HG03097 (cell line): Measurements from ENCODE around the gene KCNAB1.

Experiments used
- ATAC-seq: cut with Tn5 transposase; IDR thresholded peaks from one replicate; pipeline ENCODE4 v1.9.1; 2021; ENCODE audit not compliant: unreplicated experiment, low FRiP score

KCNAB1 gene

DNA sequence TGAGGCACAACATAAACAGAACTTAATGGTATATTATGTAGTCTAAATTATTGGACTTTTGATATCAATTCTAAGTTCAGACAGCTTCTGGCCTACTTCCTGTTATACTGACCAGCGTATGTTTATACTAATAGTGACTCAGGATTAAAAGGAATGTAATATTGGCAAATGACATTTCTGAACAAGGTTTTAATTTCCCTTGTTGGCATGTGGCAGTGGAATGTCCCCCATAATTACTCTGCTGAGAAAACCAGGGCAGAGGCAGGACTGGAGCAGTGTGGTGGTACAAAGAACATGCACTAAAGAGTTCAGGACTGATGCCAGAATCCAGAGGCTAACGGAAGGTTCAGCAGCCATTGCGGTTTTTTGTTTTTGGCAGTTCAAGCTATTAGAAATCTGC lies 184.0 kb downstream of the KCNAB1 start:
- no peak for ATAC-seq

DNA sequence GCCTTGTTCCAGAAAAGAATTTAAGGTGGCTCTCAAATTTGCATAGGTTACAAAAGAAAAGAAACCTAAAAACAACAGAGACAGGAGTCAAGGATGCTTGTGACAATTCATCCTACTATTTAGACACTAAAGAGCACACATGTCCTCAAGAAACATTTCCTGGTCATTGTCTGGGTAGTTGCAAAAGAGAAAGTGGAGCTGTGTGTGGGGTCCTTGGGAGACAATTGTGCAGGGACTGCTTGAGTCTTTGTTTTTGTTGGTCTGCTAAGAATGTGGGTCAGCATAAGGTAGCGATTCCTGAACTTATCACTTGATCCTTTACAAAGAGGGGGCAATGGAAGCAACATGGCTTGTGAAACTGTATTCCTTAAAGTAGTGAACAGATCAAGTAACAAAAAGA lies 185.3 kb downstream of the KCNAB1 start:
- no peak for ATAC-seq

DNA sequence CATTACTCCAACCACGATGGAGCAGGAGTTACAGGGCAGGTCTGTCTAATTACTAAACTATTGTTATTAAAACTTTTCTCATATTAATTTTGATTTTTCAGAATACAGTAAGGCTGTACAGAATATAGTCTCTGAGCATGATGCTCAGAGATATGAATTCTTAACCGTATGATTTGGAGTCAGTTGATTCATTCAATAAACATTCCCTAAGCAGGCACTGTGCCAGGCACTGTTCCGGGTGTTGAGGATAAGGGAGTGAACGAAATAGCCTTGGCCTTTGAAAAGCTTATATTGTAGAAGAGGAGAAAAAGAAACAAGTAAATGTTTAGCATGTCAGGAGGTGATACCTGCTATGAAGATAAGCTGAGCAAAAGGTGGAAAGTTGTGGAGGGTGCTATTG lies 187.3 kb downstream of the KCNAB1 start:
- ATAC-seq = no peak

DNA sequence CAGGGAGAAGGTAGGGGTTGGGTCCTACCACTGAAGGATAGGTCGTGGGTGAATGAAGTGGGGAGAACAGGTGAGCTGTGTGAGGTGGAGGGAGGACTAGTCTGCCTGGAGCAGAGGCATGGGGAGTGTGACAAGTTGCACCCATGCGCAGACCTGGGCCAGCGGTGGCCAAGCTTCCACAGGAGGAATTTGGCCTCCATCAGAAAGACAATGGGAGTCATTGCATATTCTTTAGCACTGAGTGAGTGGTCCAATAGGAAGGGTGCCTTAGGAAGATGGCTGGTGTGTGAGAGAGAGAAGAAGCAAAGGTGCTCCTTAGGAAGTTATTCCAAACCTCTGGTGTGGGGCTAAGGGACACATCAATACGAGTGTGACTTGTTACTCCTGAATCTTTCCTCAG lies 191.1 kb downstream of the KCNAB1 start:
- ATAC-seq = no peak

DNA sequence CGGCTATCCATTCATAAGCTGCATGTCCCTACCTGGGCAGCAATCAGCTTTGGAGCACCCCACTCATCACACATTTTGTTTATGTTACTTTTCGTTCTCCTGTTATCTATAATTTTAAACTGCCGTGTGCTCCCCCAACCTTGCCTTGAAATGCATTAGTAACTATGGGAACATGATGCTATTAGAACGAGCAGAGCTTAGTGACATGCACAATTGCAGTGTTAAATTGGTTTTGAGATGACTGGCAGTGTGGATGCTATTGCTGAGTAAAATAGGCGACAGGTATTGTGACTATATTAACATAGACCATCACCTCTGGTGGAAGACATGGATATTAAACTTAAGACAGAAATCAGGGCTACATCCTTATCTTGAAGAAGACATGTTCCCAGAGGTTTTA lies 191.6 kb downstream of the KCNAB1 start:
- no peak for ATAC-seq

DNA sequence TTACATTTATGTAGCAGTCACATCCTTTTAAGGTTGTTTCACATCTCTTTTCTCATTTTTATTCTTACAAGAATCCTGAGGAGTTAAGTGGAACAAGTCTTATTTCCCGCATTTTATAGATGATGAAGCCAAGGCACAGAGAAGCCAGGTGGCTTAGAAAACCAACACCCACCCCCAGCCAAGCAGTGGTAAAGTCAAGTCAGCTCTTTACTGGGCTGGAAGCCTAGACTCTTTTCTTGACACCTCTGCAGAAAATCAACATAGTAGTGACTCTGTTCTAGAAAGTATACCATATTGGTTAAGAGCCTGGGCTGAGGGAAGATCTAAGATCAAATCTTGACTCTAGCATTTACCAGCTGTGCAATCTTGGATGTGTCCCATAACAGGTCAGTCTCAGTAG lies 195.7 kb downstream of the KCNAB1 start:
- no peak for ATAC-seq

DNA sequence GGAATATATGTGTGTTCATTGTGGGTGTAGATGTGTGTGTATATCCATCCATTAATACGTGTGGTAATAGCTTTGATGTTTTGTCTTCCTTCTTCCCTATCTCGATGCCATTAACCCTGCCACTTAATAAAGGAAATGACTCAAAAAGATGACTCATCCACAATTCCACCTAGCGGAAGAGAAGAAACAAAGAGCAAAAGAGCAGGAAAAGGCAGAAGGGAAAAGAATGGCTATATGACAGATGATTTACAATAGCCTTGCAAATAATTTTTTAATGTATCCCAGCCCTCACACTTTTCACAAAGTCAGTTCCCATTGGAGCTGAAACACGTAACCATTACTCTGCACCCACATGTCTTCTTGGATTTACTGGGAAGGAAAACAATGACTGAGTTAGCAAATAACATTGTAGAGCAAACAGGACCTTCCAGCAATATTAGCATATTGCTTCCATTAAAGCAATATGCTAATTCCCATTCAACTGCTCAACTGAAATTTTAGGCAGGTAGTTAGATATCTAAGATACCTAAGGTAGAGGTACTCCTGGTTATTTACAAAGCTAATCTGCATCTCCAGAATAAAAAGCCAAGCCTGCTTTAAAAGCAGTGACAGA lies 197.2 kb downstream of the KCNAB1 start:
- ATAC-seq = no peak

DNA sequence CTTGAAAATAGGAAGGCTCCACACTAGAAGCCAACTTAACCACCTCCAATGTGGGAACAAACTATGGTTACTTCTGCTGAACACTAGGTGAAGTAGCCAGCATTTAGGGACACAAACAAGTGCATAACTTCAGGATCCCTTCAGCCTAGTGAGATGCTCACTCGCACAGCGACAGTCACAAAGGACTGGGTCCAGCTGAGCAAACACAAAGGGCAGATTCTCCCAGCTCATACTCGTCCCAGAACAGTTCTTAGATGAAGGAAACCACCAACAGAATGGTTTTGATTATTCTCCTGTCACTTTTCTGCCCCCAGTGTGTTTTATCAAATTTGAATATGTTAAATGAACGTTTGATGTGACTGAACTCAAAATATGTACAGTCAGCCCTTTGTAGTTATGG lies 201.6 kb downstream of the KCNAB1 start:
- no peak for ATAC-seq

DNA sequence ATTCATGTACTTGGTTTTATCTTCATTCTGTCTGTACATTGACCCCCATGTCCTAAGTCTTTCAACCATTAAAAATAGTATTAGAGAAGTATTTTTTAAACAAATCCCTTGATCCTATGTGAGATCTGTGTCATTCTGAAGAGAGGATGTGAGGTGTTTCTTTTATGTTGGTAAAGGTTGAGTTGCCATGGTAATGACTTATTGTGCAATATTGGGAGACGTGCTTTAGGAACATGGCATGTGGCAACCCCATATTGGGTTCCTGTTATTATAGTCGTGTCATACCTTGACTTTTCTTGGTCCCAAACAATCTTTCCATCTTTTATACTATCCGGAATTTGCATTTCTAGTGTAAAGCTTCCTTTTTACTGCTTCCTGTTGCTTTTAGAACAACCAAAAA lies 203.1 kb downstream of the KCNAB1 start:
- no peak for ATAC-seq

DNA sequence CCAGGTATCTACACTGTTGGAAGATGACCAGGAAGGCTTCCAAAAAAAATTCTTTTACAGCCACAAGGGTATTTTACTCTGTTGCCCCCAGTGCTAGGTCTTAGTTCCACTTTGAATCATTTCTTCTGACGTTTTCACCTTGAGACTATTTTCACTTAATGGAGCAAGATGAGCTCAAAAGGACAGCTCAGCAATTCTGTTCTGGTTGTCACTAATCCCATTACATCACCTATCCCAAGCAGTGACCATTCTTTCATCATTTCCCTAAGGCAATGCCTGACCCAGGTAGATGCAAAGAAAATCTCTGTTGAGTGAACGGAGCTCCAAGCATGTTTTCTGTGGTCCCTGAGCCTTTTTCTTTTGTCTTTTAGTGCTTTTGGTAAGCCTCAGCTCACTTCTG lies 210.0 kb downstream of the KCNAB1 start:
- ATAC-seq = no peak

DNA sequence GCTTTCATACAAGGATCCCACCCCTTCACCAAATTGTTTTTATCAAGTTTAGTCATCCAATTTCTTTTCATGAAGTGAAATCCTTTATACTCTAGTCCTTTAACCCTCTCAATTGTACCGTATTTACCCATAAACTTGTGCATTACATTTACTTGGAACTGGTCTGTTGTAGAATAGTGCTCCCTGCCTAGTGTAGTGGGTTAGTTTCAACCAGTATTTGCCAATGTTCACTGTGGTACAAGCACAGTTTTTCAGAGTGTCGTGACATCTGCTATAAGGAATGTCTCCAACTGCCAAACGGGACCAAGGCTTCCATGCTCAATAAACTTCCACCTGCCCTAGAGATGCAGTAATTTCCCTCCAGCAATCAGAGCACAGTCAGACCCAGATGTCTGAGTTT lies 211.9 kb downstream of the KCNAB1 start:
- ATAC-seq = no peak

DNA sequence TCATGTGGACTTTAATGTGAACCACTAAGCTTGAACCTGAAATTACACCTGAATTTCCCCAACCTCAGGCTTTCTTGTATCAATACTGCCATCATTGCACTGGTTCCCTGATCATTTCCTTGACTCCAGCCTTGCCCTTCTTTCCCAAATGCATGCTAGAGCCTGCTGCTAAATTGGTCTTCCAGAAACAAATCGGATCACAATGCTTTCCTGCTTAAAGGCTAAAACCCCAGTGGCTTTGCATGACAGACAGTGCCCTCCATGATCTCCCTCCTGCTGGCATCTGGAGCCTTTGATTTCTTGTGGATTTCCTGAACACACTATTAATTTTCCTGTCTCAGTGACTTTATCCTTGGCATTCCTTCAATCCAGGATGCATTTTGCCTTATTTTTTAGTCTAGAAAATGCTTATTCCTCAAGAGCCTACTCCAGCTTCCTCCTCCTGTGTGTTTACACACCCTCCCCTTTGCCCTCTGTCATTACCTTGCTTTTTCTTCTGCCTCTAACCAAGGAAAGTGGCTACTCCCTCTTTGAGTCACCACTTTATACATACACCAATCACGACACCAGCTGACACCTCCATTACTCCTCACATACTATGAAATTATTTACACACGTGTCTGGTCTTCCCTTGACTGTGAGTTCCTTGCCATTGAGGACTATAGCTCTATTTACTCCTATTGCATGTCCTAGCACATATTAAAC lies 214.6 kb downstream of the KCNAB1 start:
- ATAC-seq = no peak

DNA sequence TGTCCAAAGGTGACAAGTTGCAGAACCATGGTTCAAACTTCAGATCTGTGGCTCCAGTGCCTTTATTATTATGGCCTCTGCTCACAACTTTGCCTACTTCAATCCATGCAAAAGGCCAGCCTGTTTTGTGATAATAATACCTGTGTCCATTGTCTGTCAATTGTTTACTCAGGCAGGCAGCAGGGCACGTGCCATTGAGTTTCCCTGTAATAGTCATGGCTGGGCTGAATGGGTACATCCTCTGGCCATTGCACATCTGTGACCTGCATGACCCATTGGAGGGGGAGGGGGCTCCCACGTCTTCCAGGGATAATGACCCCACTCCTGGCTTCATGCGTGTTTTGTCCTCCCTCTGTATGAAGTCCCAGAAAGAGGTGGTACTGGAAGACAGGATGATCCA lies 219.1 kb downstream of the KCNAB1 start:
- ATAC-seq = no peak

DNA sequence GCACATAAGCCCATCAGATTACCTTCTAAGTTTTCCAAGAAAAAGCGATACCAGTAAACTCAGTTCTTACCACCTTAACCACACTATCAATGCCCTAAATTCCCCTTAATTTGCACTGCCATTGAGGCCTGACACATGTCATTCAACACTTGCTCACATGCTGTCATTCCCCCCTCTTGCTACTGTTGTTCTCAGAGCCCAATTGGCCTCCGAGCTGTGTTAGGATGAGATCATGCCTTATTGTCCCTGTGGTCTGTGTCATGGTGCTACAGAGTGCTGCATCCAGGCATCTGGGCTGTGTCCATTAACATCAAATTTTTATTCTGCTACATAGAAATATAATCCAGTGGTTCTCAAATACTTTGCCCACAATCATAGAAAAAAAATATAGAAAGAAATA lies 221.0 kb downstream of the KCNAB1 start:
- ATAC-seq = no peak

DNA sequence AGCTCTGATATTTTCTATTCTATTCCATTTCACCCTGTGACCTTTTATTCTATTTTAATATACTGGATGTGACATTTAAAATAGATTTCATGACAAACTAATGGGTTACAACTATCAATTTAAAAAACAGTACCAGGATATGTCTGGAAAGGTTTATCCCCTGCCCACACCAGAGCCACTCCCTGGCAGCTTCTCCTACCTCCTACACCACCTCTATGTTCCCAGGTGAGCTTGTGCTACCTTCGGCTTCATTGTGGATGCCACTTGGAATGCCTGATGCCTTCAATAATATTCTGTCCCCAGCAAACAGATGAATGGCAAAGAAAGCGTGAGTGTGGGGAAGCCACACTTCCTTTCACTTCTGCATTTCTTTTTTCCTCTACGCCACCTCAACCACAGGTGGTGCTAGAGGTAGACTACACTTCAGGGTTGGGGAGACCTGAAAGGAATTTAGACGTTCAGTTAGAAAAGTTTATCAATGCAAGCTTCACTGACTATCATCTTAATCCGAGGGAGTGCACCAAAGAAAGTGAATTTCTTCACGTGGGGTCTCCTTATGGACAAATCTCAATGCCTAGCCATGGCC lies 221.5 kb downstream of the KCNAB1 start:
- ATAC-seq = peak; percentile 93

DNA sequence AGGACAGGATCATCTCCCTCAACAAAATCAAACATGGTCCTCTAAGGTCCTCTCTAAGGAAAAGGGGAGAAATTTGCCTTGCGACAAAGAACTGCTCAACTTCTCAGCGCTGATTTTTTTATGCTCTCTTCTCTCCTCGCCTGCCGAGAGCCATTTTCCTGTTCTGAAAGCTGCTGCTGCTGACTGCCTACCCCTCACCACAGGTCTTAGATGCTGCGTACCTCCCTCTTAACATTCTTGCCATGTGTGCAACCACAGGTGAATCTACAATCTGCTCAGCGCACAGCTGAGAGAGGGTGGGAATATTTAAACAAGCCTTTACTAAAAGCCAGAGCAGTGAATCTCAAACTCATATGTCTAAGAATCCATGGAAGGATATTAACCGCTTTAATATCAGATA lies 223.8 kb downstream of the KCNAB1 start:
- no peak for ATAC-seq

DNA sequence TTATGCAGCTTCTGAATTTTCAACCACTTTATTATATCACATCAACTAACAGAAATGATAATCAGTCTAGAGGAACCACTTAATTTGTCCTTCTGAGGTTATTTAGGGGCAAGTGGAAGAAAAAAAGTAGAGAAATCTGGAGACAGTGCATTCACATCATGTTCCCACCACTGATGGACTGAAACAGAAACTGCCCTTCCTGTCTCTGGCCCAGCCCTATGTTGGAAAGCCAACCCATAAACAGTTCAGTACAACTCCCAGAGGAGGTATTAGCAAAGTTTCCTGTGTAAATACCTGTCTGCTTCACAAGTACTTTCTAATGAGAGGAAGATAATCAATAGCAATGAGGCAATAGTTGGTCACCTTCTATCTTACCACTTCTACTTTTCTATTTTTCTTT lies 228.7 kb downstream of the KCNAB1 start:
- no peak for ATAC-seq

DNA sequence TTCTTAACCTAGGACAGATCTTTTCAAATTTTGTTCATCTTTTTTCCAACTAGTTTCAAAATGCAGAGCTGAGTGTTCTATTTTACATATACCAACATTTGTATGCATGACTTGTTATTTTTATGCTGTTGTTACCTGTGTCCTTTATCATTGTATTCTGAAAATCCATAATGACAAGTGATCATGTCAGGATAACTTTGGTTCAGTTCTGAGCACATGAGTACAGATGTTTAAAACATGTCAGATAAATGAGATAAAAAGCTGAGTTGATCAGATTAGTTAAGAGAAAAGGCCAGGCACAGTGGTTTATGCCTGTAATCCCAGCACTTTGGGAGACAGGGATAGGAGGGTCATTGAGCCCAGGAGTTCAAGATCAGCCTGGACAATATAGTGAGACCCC lies 229.6 kb downstream of the KCNAB1 start:
- ATAC-seq = no peak

DNA sequence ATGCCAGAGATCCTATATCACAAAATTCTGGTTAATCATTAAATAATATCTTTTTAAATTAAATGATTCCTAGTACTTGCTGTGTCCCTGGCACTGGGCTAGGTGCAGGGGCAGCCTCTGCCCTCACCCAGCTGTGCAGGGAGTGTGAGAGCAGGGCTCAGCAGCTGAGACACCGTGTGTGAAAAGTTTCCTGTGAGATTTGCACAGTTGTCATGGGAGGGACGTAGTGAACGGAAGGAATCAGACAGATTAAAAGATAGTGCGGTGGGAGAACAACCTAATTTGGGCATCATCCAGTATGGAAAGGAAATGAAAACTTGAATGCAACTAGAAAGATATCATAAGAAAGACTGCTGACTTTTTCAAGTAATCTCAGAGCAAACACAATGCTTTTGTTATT lies 230.4 kb downstream of the KCNAB1 start:
- ATAC-seq = no peak

DNA sequence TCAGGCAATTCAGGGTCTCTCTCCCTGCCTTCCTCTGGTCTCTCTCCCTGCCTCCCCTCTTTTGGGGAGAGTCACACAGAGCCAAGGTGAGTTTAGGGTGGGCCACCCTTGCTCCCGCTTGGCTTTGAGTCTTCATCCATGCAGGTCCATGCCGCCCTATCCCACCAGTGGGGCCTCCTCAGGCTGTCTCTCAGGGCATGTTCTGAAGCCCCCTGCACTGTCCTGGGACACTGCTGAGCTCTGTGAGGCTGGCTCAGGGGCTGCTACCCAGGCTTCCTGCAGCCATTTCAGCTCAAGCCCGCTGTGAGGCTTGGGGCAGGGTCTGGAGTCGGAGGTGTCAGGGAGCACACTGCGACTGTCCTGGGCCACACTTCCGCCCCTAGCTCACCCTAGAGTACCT lies 231.4 kb downstream of the KCNAB1 start:
- no peak for ATAC-seq

DNA sequence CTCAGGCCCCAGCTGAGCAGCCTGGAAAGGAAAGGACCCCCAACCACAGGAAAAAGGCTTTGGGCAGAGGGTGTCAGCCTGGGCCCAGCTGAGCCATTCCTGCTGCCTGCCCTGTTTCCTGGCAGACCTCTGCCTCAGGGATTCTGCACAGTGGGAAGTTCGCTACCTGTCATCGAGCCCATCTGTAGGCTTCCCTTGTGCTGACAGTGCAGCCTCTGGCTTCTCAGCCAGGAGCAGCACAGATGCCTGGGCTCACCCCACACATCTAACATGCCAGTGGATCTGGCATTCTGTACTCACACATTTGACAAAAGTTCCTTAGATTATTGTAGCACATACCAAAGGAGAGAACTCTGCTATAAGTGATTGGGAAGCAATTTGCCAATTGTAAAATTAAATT lies 232.3 kb downstream of the KCNAB1 start:
- ATAC-seq = no peak

DNA sequence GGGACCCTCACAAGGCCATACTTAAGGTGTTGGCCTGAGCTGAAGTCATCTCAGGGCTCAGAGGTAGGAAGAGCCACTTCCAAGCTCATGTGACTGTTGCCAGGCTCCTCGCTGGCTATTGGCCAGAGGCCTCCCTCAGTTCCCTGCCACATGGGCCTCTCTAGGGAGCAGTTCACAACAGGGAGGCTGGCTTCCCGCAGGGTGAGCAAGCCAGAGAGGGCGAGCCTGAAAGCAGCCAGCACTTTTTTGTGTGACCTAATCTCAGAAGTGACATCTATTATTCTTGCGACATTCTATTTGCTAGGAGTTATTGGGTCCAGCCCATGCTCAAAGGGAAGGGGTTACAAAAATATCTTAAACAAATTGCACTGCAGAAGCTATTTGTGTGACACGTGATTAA lies 233.2 kb downstream of the KCNAB1 start:
- no peak for ATAC-seq
